ENCODE results near the gene THAP4.
A peak's percentile ranks its signal among the peaks of the same experiment; 100 is the strongest.

THAP4 gene

GRCh38 chr2:241540771-241541561 is 96.0 kb downstream of the THAP4 start:
- intact Hi-C loops (cut with DNase I) = no loop called here
- DNase-seq = peak in 7 of 10 donors; percentile 39 to 96 (median 74)

- DNase-seq = peak in 3 of 10 donors; percentile 67 to 75 (median 72)
- intact Hi-C loops (cut with DNase I) = no loop called here
These were observed 96.6 kb downstream of the THAP4 start for GRCh38 chr2:241540401-241540770.

GRCh38 chr2:241539616-241540374 is 97.2 kb downstream of the THAP4 start:
- intact Hi-C loops (cut with DNase I) = no loop called here
- peak in 3 of 10 donors; percentile 31 to 61 (median 55) for DNase-seq

GRCh38 chr2:241538838-241539615 is 97.9 kb downstream of the THAP4 start:
- peak in 1 of 10 donors; percentile 19 for DNase-seq
- intact Hi-C loops (cut with DNase I) = no loop called here

GRCh38 chr2:241535871-241536655 is 100.9 kb downstream of the THAP4 start:
- intact Hi-C loops (cut with DNase I) = no loop called here
- peak in 2 of 10 donors; percentile 26 to 72 for DNase-seq

- DNase-seq = peak in 2 of 10 donors; percentile 47 to 75
- intact Hi-C loops (cut with DNase I) = no loop called here
These were observed 102.1 kb downstream of the THAP4 start for GRCh38 chr2:241534701-241535375.
